ENCODE measurements around the gene KLHL10. TPM values are rescaled to one million over a fixed set of nuclear protein-coding genes. Genes with fewer than 3 reads are reported as not detected.
A peak's percentile ranks its signal among the peaks of the same experiment; 100 is the strongest.

Gene KLHL10
- total and polyA plus RNA-seq, 2 of the 13 experiments (the other 11 are each of a cell fraction or from before 2014, with no cell fraction given) = 0.04 to 0.08 TPM

DNA sequence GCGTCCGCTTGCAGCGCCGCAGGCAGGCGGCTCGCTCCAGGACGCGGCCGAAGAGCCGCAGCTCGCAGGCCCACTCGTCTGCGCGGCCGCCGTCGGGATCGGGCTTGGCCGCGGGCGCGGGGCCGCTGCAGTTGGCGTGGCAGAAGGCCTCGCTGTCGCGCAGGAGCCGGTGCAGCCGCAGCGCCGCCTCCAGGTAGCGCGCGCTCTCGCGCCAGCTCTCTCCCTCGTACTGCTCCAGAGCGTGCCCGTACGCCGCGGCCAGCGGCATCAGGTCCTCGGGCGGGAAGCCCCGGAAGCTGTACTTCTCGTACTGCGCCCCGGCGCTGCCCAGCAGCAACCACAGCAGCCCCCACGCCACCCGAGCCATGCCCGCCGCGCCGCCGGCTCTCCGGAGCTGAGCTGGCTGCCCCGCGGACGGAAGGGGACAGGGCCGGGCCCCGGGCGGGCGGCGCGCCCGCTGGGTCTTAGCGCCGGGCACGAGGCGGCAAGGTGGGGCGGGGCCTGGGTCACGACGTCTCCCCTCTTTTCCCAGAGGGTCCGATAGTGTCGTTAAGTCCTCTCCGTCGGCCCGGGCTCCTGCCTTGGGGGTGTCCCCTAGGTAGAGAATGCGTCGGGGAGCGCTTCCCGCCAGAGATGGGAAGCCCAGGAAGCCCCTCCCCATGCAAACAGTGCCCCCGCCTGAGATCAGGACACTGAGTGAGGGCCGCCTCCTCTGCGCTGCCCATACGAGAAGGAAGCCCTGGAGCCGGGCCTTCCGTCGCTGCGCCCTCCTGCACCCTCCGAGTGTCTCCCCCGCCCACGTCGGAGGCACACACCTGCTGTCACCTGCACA, 25.9 kb upstream of the KLHL10 start, which contains the start of gene P3H4 (continued):
- TF ChIP-seq MYC (CRISPR knock-in tag; IDR thresholded peaks at IDR 0.05; ENCODE audit: borderline replicate concordance) (peak; percentile 89), ZNF331 (CRISPR knock-in tag; IDR thresholded peaks at IDR 0.05) (peak; percentile 19; the same call in 1 of the 2 replicates), ZNF616 (CRISPR knock-in tag; IDR thresholded peaks at IDR 0.05; ENCODE audit: low read depth) (peak; percentile 81), SPEN (CRISPR knock-in tag; IDR thresholded peaks at IDR 0.05; ENCODE audit: low read depth) (peak; percentile 78), FOXC1 (CRISPR knock-in tag; IDR thresholded peaks at IDR 0.05; ENCODE audit: borderline replicate concordance) (0 out of 2 replicates have a peak, but pooled peaks have one; percentile 8), CBX2 (IDR thresholded peaks at IDR 0.05; ENCODE audit: low read depth, low read length) (no peak), CBX2 (CRISPR knock-in tag; IDR thresholded peaks at IDR 0.05; ENCODE audit: low read depth) (0 out of 2 replicates have a peak, but pooled peaks have one; percentile 26), ZNF230 (CRISPR knock-in tag; IDR thresholded peaks at IDR 0.05) (no peak; the same call in 1 of the 2 replicates), ARID2 (CRISPR knock-in tag; IDR thresholded peaks at IDR 0.05; ENCODE audit: borderline replicate concordance) (peak; percentile 84; the same call in 1 of the 2 replicates), SMYD3 (CRISPR knock-in tag; IDR thresholded peaks at IDR 0.05) (no peak), FOXJ3 (CRISPR knock-in tag; IDR thresholded peaks at IDR 0.05; ENCODE audit: borderline replicate concordance) (no peak), NPAS2 (CRISPR knock-in tag; IDR thresholded peaks at IDR 0.05; ENCODE audit: borderline replicate concordance) (no peak), HNRNPUL1 (IDR thresholded peaks at IDR 0.05; ENCODE audit: low read depth, low read length) (no peak), REXO4 (CRISPR knock-in tag; IDR thresholded peaks at IDR 0.05; ENCODE audit: borderline replicate concordance) (no peak), EED (CRISPR knock-in tag; IDR thresholded peaks at IDR 0.05) (peak; percentile 73; the same call in 1 of the 2 replicates), FOXK2 (IDR thresholded peaks at IDR 0.05) (no peak)
- TF ChIP-seq, protein P1, sequence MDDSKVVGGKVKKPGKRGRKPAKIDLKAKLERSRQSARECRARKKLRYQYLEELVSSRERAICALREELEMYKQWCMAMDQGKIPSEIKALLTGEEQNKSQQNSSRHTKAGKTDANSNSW (CRISPR knock-in tag; IDR thresholded peaks at IDR 0.05; ENCODE audit: borderline replicate concordance) = 0 out of 2 replicates have a peak, but pooled peaks have one; percentile 71
- TF ChIP-seq, protein P2, sequence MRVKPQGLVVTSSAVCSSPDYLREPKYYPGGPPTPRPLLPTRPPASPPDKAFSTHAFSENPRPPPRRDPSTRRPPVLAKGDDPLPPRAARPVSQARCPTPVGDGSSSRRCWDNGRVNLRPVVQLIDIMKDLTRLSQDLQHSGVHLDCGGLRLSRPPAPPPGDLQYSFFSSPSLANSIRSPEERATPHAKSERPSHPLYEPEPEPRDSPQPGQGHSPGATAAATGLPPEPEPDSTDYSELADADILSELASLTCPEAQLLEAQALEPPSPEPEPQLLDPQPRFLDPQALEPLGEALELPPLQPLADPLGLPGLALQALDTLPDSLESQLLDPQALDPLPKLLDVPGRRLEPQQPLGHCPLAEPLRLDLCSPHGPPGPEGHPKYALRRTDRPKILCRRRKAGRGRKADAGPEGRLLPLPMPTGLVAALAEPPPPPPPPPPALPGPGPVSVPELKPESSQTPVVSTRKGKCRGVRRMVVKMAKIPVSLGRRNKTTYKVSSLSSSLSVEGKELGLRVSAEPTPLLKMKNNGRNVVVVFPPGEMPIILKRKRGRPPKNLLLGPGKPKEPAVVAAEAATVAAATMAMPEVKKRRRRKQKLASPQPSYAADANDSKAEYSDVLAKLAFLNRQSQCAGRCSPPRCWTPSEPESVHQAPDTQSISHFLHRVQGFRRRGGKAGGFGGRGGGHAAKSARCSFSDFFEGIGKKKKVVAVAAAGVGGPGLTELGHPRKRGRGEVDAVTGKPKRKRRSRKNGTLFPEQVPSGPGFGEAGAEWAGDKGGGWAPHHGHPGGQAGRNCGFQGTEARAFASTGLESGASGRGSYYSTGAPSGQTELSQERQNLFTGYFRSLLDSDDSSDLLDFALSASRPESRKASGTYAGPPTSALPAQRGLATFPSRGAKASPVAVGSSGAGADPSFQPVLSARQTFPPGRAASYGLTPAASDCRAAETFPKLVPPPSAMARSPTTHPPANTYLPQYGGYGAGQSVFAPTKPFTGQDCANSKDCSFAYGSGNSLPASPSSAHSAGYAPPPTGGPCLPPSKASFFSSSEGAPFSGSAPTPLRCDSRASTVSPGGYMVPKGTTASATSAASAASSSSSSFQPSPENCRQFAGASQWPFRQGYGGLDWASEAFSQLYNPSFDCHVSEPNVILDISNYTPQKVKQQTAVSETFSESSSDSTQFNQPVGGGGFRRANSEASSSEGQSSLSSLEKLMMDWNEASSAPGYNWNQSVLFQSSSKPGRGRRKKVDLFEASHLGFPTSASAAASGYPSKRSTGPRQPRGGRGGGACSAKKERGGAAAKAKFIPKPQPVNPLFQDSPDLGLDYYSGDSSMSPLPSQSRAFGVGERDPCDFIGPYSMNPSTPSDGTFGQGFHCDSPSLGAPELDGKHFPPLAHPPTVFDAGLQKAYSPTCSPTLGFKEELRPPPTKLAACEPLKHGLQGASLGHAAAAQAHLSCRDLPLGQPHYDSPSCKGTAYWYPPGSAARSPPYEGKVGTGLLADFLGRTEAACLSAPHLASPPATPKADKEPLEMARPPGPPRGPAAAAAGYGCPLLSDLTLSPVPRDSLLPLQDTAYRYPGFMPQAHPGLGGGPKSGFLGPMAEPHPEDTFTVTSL (CRISPR knock-in tag; IDR thresholded peaks at IDR 0.05; ENCODE audit: borderline replicate concordance) = no peak
- TF ChIP-seq, protein P3, sequence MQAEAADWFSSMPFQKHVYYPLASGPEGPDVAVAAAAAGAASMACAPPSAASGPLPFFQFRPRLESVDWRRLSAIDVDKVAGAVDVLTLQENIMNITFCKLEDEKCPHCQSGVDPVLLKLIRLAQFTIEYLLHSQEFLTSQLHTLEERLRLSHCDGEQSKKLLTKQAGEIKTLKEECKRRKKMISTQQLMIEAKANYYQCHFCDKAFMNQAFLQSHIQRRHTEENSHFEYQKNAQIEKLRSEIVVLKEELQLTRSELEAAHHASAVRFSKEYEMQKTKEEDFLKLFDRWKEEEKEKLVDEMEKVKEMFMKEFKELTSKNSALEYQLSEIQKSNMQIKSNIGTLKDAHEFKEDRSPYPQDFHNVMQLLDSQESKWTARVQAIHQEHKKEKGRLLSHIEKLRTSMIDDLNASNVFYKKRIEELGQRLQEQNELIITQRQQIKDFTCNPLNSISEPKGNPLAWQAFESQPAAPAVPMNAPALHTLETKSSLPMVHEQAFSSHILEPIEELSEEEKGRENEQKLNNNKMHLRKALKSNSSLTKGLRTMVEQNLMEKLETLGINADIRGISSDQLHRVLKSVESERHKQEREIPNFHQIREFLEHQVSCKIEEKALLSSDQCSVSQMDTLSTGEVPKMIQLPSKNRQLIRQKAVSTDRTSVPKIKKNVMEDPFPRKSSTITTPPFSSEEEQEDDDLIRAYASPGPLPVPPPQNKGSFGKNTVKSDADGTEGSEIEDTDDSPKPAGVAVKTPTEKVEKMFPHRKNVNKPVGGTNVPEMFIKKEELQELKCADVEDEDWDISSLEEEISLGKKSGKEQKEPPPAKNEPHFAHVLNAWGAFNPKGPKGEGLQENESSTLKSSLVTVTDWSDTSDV (CRISPR knock-in tag; IDR thresholded peaks at IDR 0.05) = no peak; the same call in 1 of the 2 replicates
